Left lung (tissue), 10 donors: Measurements from ENCODE around the gene IPPK. TPM values are rescaled to one million over a fixed set of nuclear protein-coding genes. Genes with fewer than 3 reads are reported as not detected.
A peak's percentile ranks its signal among the peaks of the same experiment; 100 is the strongest.

Source experiments
- ATAC-seq: fragments of 200-7000 bp; cut with Tn5 transposase; one replicate; pipeline ENCODE4 v1.9.1; 2020; ENCODE audit warnings: moderate library complexity
- DNase-seq, 4 donors: peaks; one replicate each; pipeline ENCODE4 v3.0.0-alpha.2; 2013 to 2020
- H3K27ac ChIP-seq, 2 donors: fragments of 200-600 bp; sonication (generic) in 1 of 2; one replicate each; pipeline versions ENCODE4 v1.5.0 to v1.8.0; 2020 to 2021
- H3K27me3 ChIP-seq, 2 donors: fragments of 200-600 bp; sonication (generic) in 1 of 2; one replicate each; pipeline versions ENCODE4 v1.5.0 to v1.8.0; 2020 to 2021
- H3K36me3 ChIP-seq, 2 donors: fragments of 200-600 bp; sonication (generic) in 1 of 2; one replicate each; pipeline versions ENCODE4 v1.5.0 to v1.8.0; 2020 to 2021
- H3K4me1 ChIP-seq, 2 donors: fragments of 200-600 bp; one replicate each; pipeline ENCODE4 v1.8.0; 2021
- H3K4me3 ChIP-seq, 2 donors: fragments of 200-600 bp; sonication (generic) in 1 of 2; one replicate each; pipeline versions ENCODE4 v1.5.0 to v1.8.0; 2020 to 2021; ENCODE audit warnings: mild to moderate bottlenecking in 1 of 2
- H3K9me3 ChIP-seq, 2 donors: fragments of 200-600 bp; sonication (generic) in 1 of 2; one replicate each; pipeline versions ENCODE4 v1.5.0 to v1.8.0; 2020 to 2021
- CTCF ChIP-seq, 2 donors: fragments of 200-600 bp; sonication (generic) in 1 of 2; IDR thresholded peaks; one replicate each; pipeline versions ENCODE4 v1.5.0 to v1.8.0; 2021; ENCODE audit warnings: antibody characterized with exemption in 2 of 2
- intact Hi-C, 2 donors: fragments of 100-400 bp; cut with DNase I; formaldehyde crosslinking; loops; one replicate each; pipeline versions ENCODE4 v1.11.2 to v1.14.2; 2022
- polyA plus RNA-seq, 6 donors: library from polyadenylated mRNA; unstranded; fragments of 120-200 nt; gene quantifications; one replicate each; pipeline ENCODE4 v1.2.1, GENCODE V29; 2013; ENCODE audit not compliant: insufficient read length in 6 of 6
- total RNA-seq, 2 donors: library from RNA; stranded (reverse); fragmentation: NEBNext Ultra II Directional; extraction: Animal tissue kit (Norgen Biotek cat#: 25700); gene quantifications; one replicate each; pipeline ENCODE4 v1.2.1, GENCODE V29; 2021
- donor health status: DM: no; HTN: yes; CAD: no.
- donor health status: DM: no; HTN: no; CAD: no.

Gene IPPK
- total and polyA plus RNA-seq, 8 donors: 6.5 to 10.8 (median 8.7) TPM

DNA sequence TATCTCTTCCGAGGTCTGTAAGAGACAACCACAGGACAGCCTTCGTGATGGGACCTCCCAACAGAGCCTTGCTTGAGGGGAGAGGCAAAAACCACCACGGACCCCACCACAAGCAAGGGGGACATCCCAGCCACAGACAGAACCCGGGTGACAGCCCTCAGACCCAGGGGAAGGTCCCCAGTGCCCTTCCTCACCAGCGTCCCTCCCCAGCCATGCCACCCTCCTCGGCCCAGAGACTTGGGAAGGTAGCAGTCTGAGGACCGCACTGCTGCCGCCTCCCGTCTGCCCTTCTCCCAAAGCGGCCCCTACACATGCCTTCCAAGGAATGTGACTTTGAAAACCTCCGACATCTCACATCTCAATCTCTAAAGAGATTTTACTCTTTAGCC is 13.4 kb downstream of the IPPK start:
- H3K4me3 ChIP-seq: no peak overlapping the region
- H3K4me1 ChIP-seq: peaks cover 0 to 8% of the 10 kb centered on the region in 2 donors
- TF ChIP-seq CTCF (IDR thresholded peaks at IDR 0.05): no peak
- no peak for ATAC-seq
- no peaks in the 10 kb centered on the region for H3K9me3 ChIP-seq
- H3K27me3 ChIP-seq: no peaks in the 10 kb centered on the region
- intact Hi-C loops: no loop called here
- peaks cover 0 to 73% of the 10 kb centered on the region in 2 donors for H3K36me3 ChIP-seq
- DNase-seq: peak in 1 of 4 donors; percentile 49
- H3K27ac ChIP-seq: no peak overlapping the region

- peak in 1 of 4 donors; percentile 40 for DNase-seq
- Histone ChIP-seq H3K36me3 (peaks cover 0 to 78% of the 10 kb centered on the region in 2 donors), H3K27ac (no peak overlapping the region), H3K4me3 (no peak overlapping the region), H3K9me3 (no peaks in the 10 kb centered on the region), H3K4me1 (peaks cover 0 to 5% of the 10 kb centered on the region in 2 donors), H3K27me3 (no peaks in the 10 kb centered on the region)
- no peak for TF ChIP-seq CTCF (IDR thresholded peaks at IDR 0.05)
- ATAC-seq: no peak
- intact Hi-C loops: no loop called here
Observed at GRCh38 chr9:92655896-92656536, 13.9 kb downstream of the IPPK start.

DNA sequence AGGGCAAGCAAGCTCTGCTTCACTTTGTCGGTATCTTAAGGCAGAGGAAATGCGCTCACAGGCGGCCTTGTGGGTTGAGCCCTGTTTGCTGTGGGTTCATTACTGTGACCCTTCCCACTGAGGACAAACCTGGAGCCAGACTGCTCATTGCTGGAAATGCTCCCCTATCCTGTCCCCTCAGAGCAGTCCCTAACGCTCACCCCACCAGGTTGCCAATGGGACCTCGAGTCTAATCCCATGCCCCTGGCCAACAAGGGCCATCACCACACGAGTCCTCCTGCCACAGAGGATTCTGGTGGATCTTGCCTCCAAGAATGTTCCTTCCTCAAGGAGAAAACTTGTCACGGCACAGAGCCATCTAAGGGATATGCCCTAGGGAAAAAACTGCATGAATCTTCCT is 14.6 kb downstream of the IPPK start:
- no peaks in the 10 kb centered on the region for H3K4me1 ChIP-seq
- DNase-seq (no peak), ATAC-seq (no peak)
- H3K27me3 ChIP-seq: no peaks in the 10 kb centered on the region
- intact Hi-C loops: no loop called here
- H3K36me3 ChIP-seq: peaks cover 0 to 84% of the 10 kb centered on the region in 2 donors
- no peak overlapping the region for H3K4me3 ChIP-seq
- TF ChIP-seq CTCF (IDR thresholded peaks at IDR 0.05): no peak
- no peaks in the 10 kb centered on the region for H3K9me3 ChIP-seq
- H3K27ac ChIP-seq: no peak overlapping the region

DNA sequence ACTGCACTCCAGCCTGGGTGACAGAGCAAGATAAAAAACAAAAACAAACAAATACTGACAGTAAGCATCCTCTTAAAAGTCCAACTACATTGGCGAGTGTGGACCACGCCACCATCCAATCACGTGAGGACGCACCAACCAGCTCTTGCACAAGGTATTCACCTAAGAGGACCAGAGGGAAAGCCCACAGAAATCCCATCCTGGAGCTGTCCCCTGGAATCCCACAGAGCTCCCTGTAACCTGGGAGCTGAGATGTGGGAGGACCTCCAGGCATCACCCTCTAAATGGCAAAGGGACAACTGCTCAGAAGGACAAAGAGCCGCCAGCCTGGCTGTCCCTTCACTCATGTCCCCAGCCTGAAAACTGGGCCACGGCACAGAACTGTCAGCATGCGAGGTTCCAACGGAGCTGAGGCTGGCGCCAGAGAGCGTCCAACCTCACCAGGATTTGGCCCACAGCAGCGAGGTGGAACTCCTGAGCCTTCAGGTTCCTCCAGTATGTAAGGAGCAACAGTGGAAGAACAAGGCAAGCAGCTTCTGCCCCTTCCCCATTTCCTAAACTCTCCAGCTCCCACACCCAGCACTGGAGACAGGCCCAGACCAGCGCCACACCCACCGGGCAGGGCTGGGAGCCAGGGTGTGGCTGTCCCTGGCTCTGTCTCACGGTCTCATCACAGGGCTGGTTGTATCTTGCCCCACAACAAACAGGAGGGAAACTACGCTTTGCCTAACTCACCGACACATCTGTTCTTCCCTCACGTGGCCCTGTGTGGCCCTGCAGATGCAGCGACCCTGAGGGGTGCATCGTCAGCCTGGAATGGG is 15.2 kb downstream of the IPPK start:
- H3K4me1 ChIP-seq: no peaks in the 10 kb centered on the region
- no peak for ATAC-seq
- DNase-seq: peak in 1 of 4 donors; percentile 48
- H3K27ac ChIP-seq: no peak overlapping the region
- H3K36me3 ChIP-seq: peaks cover 0 to 89% of the 10 kb centered on the region in 2 donors
- intact Hi-C loops: no loop called here
- no peak overlapping the region for H3K4me3 ChIP-seq
- H3K27me3 ChIP-seq: no peaks in the 10 kb centered on the region
- no peak for TF ChIP-seq CTCF (IDR thresholded peaks at IDR 0.05)
- H3K9me3 ChIP-seq: no peaks in the 10 kb centered on the region

DNA sequence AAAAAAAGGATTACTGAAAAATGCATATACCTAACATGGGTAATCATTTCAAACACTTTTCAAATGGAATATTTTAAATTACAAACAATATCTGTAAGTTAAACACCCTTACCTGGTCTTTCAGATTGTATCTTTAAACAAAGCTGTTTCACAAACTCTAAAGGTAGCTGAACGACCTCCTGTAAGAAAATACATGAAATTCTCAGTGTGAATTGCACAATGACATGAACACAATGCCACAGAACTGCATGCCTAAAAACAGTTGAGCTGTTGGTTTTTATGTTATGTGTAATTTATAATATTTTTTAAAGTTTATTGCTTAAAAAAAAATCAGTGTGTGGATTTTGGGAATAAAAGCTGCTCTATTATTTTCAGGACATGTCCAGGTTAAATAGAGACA is 17.5 kb downstream of the IPPK start:
- Histone ChIP-seq H3K27me3 (no peaks in the 10 kb centered on the region), H3K4me3 (no peak overlapping the region), H3K4me1 (no peaks in the 10 kb centered on the region), H3K9me3 (no peaks in the 10 kb centered on the region), H3K27ac (no peak overlapping the region), H3K36me3 (peaks cover 0 to 97% of the 10 kb centered on the region in 2 donors)
- ATAC-seq (no peak), DNase-seq (no peak)
- intact Hi-C loops: no loop called here
- TF ChIP-seq CTCF (IDR thresholded peaks at IDR 0.05): no peak
